ENCODE data around the gene EVA1C.

DNA sequence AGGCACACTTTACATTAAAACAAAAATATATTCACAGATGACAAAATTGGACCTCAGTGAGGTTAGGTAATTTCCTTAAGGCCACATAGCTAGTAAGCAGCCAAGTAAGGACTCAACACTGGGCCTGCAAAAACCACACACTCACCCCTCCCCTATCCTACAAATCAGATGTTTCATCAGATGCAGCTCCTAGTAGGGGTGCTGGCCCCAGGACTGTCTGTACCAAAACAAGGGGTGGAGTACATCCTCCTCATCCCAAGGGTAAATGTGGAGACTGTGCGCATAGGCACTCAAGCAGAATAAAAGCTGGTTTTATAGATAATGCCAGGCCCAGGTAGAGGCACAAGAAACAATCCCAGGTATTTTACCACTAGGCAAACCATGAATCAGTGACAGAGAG lies 45.3 kb upstream of the EVA1C start:
- TF ChIP-seq, protein P1, sequence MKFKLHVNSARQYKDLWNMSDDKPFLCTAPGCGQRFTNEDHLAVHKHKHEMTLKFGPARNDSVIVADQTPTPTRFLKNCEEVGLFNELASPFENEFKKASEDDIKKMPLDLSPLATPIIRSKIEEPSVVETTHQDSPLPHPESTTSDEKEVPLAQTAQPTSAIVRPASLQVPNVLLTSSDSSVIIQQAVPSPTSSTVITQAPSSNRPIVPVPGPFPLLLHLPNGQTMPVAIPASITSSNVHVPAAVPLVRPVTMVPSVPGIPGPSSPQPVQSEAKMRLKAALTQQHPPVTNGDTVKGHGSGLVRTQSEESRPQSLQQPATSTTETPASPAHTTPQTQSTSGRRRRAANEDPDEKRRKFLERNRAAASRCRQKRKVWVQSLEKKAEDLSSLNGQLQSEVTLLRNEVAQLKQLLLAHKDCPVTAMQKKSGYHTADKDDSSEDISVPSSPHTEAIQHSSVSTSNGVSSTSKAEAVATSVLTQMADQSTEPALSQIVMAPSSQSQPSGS (CRISPR knock-in tag; IDR thresholded peaks at IDR 0.05): no peak
- TF ChIP-seq, protein P2, sequence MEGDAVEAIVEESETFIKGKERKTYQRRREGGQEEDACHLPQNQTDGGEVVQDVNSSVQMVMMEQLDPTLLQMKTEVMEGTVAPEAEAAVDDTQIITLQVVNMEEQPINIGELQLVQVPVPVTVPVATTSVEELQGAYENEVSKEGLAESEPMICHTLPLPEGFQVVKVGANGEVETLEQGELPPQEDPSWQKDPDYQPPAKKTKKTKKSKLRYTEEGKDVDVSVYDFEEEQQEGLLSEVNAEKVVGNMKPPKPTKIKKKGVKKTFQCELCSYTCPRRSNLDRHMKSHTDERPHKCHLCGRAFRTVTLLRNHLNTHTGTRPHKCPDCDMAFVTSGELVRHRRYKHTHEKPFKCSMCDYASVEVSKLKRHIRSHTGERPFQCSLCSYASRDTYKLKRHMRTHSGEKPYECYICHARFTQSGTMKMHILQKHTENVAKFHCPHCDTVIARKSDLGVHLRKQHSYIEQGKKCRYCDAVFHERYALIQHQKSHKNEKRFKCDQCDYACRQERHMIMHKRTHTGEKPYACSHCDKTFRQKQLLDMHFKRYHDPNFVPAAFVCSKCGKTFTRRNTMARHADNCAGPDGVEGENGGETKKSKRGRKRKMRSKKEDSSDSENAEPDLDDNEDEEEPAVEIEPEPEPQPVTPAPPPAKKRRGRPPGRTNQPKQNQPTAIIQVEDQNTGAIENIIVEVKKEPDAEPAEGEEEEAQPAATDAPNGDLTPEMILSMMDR (IDR thresholded peaks at IDR 0.05 in 2 of 3, conservative IDR thresholded peaks at IDR 0.05 in 1 of 3; ENCODE audit: insufficient read depth in 2 of 3, low read depth in 1 of 3, low read length in 3 of 3): no peak
- no peak for TF ChIP-seq ARHGAP35 (IDR thresholded peaks at IDR 0.05; ENCODE audit: partially characterized antibody)
- TF ChIP-seq, protein P3, sequence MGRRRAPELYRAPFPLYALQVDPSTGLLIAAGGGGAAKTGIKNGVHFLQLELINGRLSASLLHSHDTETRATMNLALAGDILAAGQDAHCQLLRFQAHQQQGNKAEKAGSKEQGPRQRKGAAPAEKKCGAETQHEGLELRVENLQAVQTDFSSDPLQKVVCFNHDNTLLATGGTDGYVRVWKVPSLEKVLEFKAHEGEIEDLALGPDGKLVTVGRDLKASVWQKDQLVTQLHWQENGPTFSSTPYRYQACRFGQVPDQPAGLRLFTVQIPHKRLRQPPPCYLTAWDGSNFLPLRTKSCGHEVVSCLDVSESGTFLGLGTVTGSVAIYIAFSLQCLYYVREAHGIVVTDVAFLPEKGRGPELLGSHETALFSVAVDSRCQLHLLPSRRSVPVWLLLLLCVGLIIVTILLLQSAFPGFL (CRISPR knock-in tag; IDR thresholded peaks at IDR 0.05): no peak
